Activated CD8-positive, alpha-beta memory T cell treated with anti-CD3 and anti-CD28 coated beads for 4 hours (primary cell): ENCODE data around the gene SPINT2.

ENCODE experiments used
- DNase-seq, 2 donors: peaks; one replicate each; pipeline ENCODE4 v3.0.0-alpha.2; 2020; ENCODE audit warnings: low read depth in 2 of 2

Gene SPINT2

DNA sequence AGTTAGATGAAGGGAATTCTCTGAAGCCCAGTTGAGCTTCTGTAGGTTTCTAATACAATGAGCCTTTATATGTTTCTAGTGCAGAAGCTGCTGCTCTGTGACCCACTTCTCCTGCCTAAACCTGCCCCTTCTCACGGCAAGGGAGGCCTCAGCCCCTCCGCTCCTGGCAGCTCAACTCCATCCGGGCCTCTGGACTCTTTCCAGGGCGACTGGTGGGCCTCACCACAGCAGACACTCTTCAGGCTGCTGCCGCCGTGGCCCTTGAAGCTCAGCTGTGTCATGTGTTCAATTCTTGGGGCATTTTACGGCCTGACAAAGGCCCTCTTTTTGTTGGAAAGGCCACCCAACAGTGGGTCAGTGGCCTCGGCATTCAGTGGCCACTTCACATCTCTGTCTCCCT is 29.7 kb downstream of the SPINT2 start:
- DNase-seq = no peak

GRCh38 chr19:38298821-38299680 is 34.7 kb downstream of the SPINT2 start:
- DNase-seq = no peak

DNA sequence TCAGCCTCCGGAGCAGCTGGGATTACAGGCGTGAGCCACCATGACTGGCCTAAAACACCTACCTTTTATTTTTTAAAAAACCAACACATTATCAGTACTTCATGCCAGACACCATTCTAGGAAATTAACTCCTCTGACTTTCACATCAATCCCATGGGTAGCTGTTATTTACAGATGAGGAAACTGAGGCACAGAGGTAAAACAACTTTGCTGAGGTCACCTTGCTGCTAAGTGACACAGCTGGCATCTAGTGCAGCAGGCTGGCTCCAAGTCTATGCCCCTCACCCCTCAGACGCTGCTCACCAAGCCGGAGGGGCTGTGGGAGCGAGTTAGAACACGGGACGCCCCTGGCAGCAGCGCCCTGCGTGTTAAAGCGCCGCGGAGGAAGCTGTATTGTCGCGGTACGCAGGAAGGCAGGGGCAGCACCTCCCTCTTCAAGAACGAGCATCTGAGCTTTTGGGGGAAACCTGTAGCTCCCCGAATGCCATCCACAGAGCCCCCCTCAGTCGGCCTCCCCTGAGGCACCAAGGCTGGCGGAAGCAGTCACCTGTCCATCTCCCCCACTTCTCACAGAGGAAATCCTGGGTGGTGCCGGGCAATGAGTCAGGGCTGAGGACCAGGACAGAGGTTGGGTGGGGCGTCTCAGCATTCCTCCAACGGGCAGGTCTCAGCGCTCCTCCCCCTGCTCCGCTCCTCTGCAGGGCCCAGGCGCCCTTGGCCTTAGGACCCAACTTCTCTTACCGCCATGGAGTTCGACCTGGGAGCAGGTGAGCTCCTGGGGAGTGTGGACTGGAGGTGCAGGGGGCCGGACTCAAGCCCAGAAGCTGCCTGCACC is 39.4 kb downstream of the SPINT2 start, which contains the start of gene C19orf33:
Gene C19orf33, plus strand, starts transcription at position 735 of the 835 bp plus-strand sequence. Its CDS starts 11 bp downstream, at position 746.
- DNase-seq = no peak

- no peak for DNase-seq
Measured at GRCh38 chr19:38304352-38304865, 40.0 kb downstream of the SPINT2 start.

GRCh38 chr19:38304866-38305429 is 40.6 kb downstream of the SPINT2 start:
- no peak for DNase-seq

- no peak for DNase-seq
Measured at GRCh38 chr19:38306236-38306635, 41.9 kb downstream of the SPINT2 start.

DNA sequence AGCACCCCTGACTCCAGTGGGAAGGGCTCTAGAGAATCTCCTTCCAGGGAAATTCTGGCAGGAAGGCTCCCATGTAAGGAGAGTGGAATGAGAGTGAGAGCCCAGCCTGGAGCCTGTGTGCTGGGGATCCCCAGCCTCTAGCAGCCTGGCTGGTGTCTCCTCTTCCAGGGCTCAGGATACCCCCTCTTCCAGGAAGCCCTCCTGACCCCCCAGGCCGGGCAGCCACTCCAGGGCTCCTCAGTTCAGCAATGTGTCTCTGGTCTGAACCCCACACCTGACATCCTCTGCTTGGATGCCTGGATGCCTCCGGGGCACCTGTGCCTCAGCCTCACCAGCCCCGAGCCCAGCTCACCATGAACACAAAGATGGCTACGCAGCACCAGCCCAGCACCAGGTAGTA is 42.7 kb downstream of the SPINT2 start:
- no peak for DNase-seq

GRCh38 chr19:38307597-38307996 is 43.2 kb downstream of the SPINT2 start:
- no peak for DNase-seq

DNA sequence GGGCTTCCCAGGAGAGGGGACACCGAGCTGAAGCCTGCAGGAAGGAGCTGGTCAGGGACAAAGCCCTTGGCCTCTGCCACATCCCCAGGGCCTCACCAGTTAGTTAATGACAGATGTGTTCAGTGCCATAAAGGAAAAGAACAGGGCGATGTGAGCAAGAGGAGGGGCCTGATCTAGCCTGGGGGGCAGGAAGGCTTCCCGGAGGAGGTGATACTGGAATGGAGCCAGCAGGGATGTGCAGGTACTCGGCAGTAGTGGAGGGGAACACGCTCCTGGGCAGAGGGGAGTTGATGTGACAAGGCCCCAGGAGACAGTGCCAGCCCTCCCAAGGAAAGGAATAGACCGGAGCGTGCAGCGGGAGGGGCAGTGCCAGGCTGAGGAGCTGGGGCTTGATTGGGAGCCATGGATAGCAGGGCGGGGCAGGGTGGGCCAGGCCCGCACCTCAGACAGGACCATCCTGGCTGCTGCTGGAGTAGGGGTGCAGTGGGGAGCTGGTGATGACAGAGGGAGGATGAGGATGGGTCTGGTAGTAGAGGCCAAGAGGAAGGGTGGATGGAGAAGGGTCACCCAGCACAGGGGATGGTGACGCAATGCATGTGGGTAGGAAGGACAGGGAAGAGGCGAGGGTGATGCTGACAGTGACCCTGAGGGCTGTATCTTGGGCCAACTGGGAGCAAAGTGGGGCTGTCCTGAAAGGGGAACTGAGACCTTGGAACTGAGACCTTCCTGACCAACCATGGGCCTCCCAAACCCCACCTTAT is 43.8 kb downstream of the SPINT2 start:
- DNase-seq = no peak

- DNase-seq = no peak
Measured at GRCh38 chr19:38308926-38309614, 44.7 kb downstream of the SPINT2 start.

GRCh38 chr19:38309615-38310278 is 45.4 kb downstream of the SPINT2 start:
- no peak for DNase-seq

GRCh38 chr19:38310279-38310670 is 45.9 kb downstream of the SPINT2 start:
- no peak for DNase-seq

- DNase-seq = no peak
Measured at GRCh38 chr19:38310986-38311385, 46.6 kb downstream of the SPINT2 start.

- peak; percentile 87 to 90 for DNase-seq
Measured at GRCh38 chr19:38315657-38316476, 51.5 kb downstream of the SPINT2 start, which contains the start of gene YIF1B. YIF1B (minus strand) TSS chr19:38315947; CDS start chr19:38315917, 30 bp downstream.

GRCh38 chr19:38316477-38317067 is 52.2 kb downstream of the SPINT2 start:
- no peak for DNase-seq

GRCh38 chr19:38317104-38317612 is 52.8 kb downstream of the SPINT2 start:
- no peak for DNase-seq

DNA sequence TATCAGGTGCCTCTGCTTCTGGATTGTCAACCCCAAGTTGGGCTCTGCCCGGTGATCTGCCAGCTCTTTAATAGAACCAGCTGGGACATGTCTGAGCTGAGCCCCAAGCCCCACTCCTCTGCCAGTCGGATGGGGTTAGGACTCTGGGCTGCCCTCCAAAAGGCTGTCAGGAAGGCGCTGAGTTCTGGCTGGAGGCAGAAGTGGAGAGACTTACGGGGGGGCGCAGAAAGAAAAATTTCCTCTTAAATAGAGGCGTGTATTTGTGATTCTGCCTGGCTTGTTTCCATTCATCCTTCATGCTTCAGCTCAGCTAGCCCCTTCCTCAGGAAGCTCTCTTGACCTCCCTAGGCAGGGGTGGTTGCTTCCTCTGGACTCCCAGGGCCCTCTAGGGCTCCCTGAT is 54.3 kb downstream of the SPINT2 start:
- no peak for DNase-seq

DNA sequence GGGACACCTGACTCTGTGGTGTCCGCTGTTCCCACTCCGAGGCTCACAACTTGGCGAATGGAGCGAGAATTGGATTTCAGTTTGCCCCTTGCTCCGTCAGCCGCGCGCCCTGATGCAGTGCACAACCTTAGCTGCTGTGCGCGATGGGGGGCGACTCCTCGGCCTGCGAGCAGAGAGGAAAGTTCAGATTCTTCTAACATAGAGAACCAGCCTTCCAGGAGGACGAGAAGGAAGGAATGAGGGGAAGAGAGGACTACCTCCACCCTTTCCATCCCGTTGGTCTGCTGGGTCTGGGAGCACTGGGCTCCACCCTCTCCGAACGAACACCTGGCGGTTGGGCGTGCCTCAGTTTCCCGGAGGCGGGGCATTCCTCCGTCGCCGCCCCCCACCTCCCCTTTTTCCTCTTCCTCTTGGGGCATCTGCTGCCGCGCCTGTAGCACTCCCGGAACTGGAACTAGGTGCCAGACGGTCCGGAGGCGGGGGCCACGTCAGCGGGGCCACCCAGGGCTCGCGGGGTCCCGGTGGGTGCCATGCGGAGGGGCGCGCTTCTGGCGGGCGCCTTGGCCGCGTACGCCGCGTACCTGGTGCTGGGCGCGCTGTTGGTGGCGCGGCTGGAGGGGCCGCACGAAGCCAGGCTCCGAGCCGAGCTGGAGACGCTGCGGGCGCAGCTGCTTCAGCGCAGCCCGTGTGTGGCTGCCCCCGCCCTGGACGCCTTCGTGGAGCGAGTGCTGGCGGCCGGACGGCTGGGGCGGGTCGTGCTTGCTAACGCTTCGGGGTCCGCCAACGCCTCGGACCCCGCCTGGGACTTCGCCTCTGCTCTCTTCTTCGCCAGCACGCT is 55.3 kb downstream of the SPINT2 start, which contains the start of gene KCNK6:
Gene KCNK6, plus strand, starts transcription at position 425 of the 838 bp plus-strand sequence. Its CDS starts 106 bp downstream, at position 531.
- DNase-seq = peak; percentile 30 to 35
